ENCODE results near the gene SON.

Gene SON

DNA sequence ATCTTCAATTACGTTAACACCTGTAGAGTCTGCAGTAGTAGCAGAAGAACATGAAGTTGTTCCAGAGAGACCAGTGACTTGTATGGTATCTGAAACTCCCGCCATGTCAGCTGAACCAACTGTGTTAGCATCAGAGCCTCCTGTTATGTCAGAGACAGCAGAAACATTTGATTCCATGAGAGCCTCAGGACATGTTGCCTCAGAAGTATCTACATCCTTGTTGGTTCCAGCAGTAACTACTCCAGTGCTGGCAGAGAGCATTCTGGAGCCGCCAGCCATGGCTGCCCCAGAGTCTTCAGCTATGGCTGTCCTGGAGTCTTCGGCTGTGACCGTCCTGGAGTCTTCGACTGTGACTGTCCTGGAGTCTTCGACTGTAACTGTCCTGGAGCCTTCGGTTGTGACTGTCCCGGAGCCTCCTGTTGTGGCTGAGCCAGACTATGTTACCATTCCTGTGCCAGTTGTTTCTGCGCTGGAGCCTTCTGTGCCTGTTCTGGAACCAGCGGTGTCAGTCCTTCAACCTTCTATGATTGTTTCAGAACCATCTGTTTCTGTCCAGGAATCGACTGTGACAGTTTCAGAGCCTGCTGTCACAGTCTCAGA, 10.3 kb downstream of the SON start:
- no peak overlapping the region for H3K9ac ChIP-seq (ENCODE audit: insufficient read length, low read depth)
- TF ChIP-seq YY1 (IDR thresholded peaks at IDR 0.05; ENCODE audit: insufficient read depth, insufficient read length), result no peak
- no peak for TF ChIP-seq SUZ12 (IDR thresholded peaks at IDR 0.05; ENCODE audit: extremely low read depth, insufficient read depth, insufficient read length)
- no peak for TF ChIP-seq ZNF274 (IDR thresholded peaks at IDR 0.05; ENCODE audit: low read depth, low read length)
- no peak overlapping the region for H3K4me3 ChIP-seq (ENCODE audit: insufficient read length, low read depth)
- DNase-seq (ENCODE audit: low read depth, low spot score), result no peak
- no peaks in the 10 kb centered on the region for H3K9me3 ChIP-seq (ENCODE audit: insufficient read depth, low read length)
- H3K36me3 ChIP-seq (ENCODE audit: insufficient read depth, insufficient read length, low read length), result peaks cover 98% of the 10 kb centered on the region
- H3K4me1 ChIP-seq (ENCODE audit: insufficient read depth, insufficient read length), result no peaks in the 10 kb centered on the region
- H3K27me3 ChIP-seq (ENCODE audit: insufficient read depth, insufficient read length), result no peaks in the 10 kb centered on the region

DNA sequence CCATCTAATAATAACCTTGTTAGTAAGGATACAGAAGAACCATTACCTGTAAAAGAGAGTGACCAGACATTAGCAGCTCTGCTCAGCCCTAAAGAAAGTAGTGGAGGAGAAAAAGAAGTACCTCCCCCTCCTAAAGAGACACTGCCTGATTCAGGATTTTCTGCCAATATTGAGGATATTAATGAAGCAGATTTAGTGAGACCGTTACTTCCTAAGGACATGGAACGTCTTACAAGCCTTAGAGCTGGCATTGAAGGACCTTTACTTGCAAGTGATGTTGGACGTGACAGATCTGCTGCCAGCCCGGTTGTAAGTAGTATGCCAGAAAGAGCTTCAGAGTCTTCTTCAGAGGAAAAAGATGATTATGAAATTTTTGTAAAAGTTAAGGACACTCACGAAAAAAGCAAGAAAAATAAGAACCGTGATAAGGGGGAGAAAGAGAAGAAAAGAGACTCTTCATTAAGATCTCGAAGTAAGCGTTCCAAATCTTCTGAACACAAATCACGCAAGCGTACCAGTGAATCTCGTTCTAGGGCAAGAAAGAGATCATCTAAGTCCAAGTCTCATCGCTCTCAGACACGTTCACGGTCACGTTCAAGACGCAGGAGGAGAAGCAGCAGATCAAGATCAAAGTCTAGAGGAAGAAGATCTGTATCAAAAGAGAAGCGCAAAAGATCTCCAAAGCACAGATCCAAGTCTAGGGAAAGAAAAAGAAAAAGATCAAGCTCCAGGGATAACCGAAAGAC, 11.6 kb downstream of the SON start:
- H3K9me3 ChIP-seq (ENCODE audit: insufficient read depth, low read length), result no peaks in the 10 kb centered on the region
- no peak overlapping the region for H3K9ac ChIP-seq (ENCODE audit: insufficient read length, low read depth)
- no peak overlapping the region for H3K4me3 ChIP-seq (ENCODE audit: insufficient read length, low read depth)
- TF ChIP-seq SUZ12 (IDR thresholded peaks at IDR 0.05; ENCODE audit: extremely low read depth, insufficient read depth, insufficient read length) (no peak), YY1 (IDR thresholded peaks at IDR 0.05; ENCODE audit: insufficient read depth, insufficient read length) (no peak), ZNF274 (IDR thresholded peaks at IDR 0.05; ENCODE audit: low read depth, low read length) (no peak)
- no peaks in the 10 kb centered on the region for H3K4me1 ChIP-seq (ENCODE audit: insufficient read depth, insufficient read length)
- no peaks in the 10 kb centered on the region for H3K27me3 ChIP-seq (ENCODE audit: insufficient read depth, insufficient read length)
- peaks cover 98% of the 10 kb centered on the region for H3K36me3 ChIP-seq (ENCODE audit: insufficient read depth, insufficient read length, low read length)
- DNase-seq (ENCODE audit: low read depth, low spot score), result no peak

DNA sequence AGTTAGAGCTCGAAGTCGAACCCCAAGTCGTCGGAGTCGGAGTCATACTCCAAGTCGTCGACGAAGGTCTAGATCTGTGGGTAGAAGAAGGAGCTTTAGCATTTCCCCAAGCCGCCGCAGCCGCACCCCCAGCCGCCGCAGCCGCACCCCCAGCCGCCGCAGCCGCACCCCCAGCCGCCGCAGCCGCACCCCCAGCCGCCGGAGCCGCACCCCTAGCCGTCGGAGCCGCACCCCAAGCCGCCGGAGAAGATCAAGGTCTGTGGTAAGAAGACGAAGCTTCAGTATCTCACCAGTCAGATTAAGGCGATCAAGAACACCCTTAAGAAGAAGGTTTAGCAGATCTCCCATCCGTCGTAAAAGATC, 12.1 kb downstream of the SON start:
- Histone ChIP-seq H3K4me3 (ENCODE audit: insufficient read length, low read depth) (no peak overlapping the region), H3K36me3 (ENCODE audit: insufficient read depth, insufficient read length, low read length) (peaks cover 98% of the 10 kb centered on the region), H3K27me3 (ENCODE audit: insufficient read depth, insufficient read length) (no peaks in the 10 kb centered on the region), H3K9ac (ENCODE audit: insufficient read length, low read depth) (no peak overlapping the region), H3K4me1 (ENCODE audit: insufficient read depth, insufficient read length) (no peaks in the 10 kb centered on the region), H3K9me3 (ENCODE audit: insufficient read depth, low read length) (no peaks in the 10 kb centered on the region)
- no peak for DNase-seq (ENCODE audit: low read depth, low spot score)
- no peak for TF ChIP-seq SUZ12 (IDR thresholded peaks at IDR 0.05; ENCODE audit: extremely low read depth, insufficient read depth, insufficient read length)
- no peak for TF ChIP-seq ZNF274 (IDR thresholded peaks at IDR 0.05; ENCODE audit: low read depth, low read length)
- no peak for TF ChIP-seq YY1 (IDR thresholded peaks at IDR 0.05; ENCODE audit: insufficient read depth, insufficient read length)

DNA sequence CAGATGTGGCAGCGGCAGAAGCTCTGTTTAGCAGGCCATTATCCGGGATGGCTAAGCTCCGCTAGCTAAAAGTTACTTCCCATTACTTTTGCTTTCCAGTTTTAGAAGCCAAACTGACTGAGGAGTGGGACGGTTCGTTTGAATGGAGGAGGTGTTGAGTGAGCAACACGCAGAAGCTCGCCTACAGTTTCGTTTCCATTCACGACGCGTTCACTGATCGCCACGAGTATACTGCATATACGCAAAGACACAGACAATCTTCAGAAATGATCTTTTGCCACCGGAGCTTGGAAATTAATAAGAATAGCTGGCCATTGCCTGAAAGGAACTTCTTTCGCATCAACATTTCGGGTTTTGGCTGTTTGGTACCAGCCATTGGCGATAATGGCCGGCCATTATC, 14.6 kb downstream of the SON start:
- H3K27me3 ChIP-seq (ENCODE audit: insufficient read depth, insufficient read length), result no peaks in the 10 kb centered on the region
- H3K4me3 ChIP-seq (ENCODE audit: insufficient read length, low read depth), result no peak overlapping the region
- no peak overlapping the region for H3K9ac ChIP-seq (ENCODE audit: insufficient read length, low read depth)
- H3K4me1 ChIP-seq (ENCODE audit: insufficient read depth, insufficient read length), result no peaks in the 10 kb centered on the region
- peaks cover 98% of the 10 kb centered on the region for H3K36me3 ChIP-seq (ENCODE audit: insufficient read depth, insufficient read length, low read length)
- TF ChIP-seq SUZ12 (IDR thresholded peaks at IDR 0.05; ENCODE audit: extremely low read depth, insufficient read depth, insufficient read length) (no peak), YY1 (IDR thresholded peaks at IDR 0.05; ENCODE audit: insufficient read depth, insufficient read length) (no peak)
- DNase-seq (ENCODE audit: low read depth, low spot score), result no peak
- no peaks in the 10 kb centered on the region for H3K9me3 ChIP-seq (ENCODE audit: insufficient read depth, low read length)

DNA sequence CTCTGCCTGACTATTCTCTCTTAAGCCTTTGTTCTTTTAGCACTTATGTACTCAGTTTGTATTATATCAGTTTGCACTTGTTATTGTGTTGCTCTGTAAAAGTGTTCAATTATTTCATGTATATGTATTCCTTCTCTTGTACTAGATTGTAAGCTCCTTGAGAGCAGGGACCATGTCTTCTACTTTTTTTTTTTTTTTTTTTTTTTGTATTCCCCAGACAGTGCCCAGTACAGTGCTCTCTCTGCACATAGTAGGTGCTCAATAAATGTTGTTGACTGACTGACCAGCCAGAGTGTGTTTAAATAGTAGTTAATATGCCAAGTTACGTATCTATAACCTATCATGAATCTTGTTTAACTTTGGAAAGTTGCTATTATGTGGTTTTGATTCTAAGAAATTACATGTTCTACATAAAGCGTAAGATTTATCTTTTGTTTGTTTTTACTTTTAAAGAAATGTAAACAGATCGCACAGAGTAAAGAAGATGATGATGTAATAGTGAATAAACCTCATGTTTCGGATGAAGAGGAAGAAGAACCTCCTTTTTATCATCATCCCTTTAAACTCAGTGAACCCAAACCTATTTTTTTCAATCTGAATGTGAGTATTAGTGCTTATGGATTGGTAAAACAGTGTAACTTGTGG, 16.1 kb downstream of the SON start:
- no peaks in the 10 kb centered on the region for H3K9me3 ChIP-seq (ENCODE audit: insufficient read depth, low read length)
- no peaks in the 10 kb centered on the region for H3K4me1 ChIP-seq (ENCODE audit: insufficient read depth, insufficient read length)
- DNase-seq (ENCODE audit: low read depth, low spot score), result no peak
- no peak overlapping the region for H3K9ac ChIP-seq (ENCODE audit: insufficient read length, low read depth)
- H3K4me3 ChIP-seq (ENCODE audit: insufficient read length, low read depth), result no peak overlapping the region
- H3K27me3 ChIP-seq (ENCODE audit: insufficient read depth, insufficient read length), result no peaks in the 10 kb centered on the region
- peaks cover 98% of the 10 kb centered on the region for H3K36me3 ChIP-seq (ENCODE audit: insufficient read depth, insufficient read length, low read length)
- TF ChIP-seq SUZ12 (IDR thresholded peaks at IDR 0.05; ENCODE audit: extremely low read depth, insufficient read depth, insufficient read length) (no peak), YY1 (IDR thresholded peaks at IDR 0.05; ENCODE audit: insufficient read depth, insufficient read length) (no peak), ZNF274 (IDR thresholded peaks at IDR 0.05; ENCODE audit: low read depth, low read length) (no peak)

DNA sequence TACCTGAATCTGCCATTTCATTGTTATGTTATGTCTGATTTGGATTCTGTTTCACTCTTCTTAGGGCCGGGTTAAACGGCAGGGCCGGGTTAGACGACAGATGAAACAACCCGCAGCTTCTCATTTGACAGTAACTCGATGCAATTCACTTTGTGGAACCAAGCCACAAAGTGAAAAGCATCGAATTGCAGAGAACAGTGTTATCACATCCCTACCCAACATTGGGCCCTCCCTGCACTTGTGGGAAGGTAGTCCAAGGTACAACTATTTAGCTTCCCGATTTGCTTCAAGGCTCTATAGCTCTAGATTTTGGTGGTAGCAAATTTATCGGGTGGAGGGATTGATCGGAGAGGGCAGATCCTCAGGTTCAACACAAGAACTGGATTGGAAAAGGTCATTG, 17.0 kb downstream of the SON start:
- Histone ChIP-seq H3K36me3 (ENCODE audit: insufficient read depth, insufficient read length, low read length) (peaks cover 97% of the 10 kb centered on the region), H3K27me3 (ENCODE audit: insufficient read depth, insufficient read length) (no peaks in the 10 kb centered on the region), H3K9ac (ENCODE audit: insufficient read length, low read depth) (no peak overlapping the region), H3K4me3 (ENCODE audit: insufficient read length, low read depth) (no peak overlapping the region), H3K4me1 (ENCODE audit: insufficient read depth, insufficient read length) (no peaks in the 10 kb centered on the region), H3K9me3 (ENCODE audit: insufficient read depth, low read length) (no peaks in the 10 kb centered on the region)
- DNase-seq (ENCODE audit: low read depth, low spot score), result no peak
- TF ChIP-seq YY1 (IDR thresholded peaks at IDR 0.05; ENCODE audit: insufficient read depth, insufficient read length), result no peak
- no peak for TF ChIP-seq ZNF274 (IDR thresholded peaks at IDR 0.05; ENCODE audit: low read depth, low read length)
- TF ChIP-seq SUZ12 (IDR thresholded peaks at IDR 0.05; ENCODE audit: extremely low read depth, insufficient read depth, insufficient read length), result no peak

DNA sequence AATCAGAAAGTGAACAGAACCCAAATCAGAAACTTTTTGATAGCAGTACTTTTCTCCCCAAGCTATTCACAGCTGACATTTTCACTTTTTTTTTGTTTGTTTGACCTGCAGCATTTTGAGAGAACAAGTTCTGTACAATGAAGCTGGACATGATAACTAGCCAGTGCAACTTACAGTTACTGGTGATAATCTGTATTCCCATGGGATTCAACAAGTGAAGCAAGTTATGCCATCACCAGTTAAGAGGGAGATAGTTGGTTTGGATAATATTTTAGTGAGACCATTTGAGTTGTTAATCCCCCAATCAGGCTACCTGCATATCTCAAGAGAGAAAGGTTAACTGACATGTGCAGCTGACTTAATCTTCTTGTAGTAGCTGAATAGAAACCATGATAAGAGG, 18.1 kb downstream of the SON start:
- TF ChIP-seq YY1 (IDR thresholded peaks at IDR 0.05; ENCODE audit: insufficient read depth, insufficient read length), result no peak
- no peak for TF ChIP-seq ZNF274 (IDR thresholded peaks at IDR 0.05; ENCODE audit: low read depth, low read length)
- TF ChIP-seq SUZ12 (IDR thresholded peaks at IDR 0.05; ENCODE audit: extremely low read depth, insufficient read depth, insufficient read length), result no peak
- Histone ChIP-seq H3K27me3 (ENCODE audit: insufficient read depth, insufficient read length) (no peaks in the 10 kb centered on the region), H3K9me3 (ENCODE audit: insufficient read depth, low read length) (no peaks in the 10 kb centered on the region), H3K36me3 (ENCODE audit: insufficient read depth, insufficient read length, low read length) (peaks cover 97% of the 10 kb centered on the region), H3K9ac (ENCODE audit: insufficient read length, low read depth) (no peak overlapping the region), H3K4me3 (ENCODE audit: insufficient read length, low read depth) (no peak overlapping the region), H3K4me1 (ENCODE audit: insufficient read depth, insufficient read length) (no peaks in the 10 kb centered on the region)
- no peak for DNase-seq (ENCODE audit: low read depth, low spot score)
